ENCODE data around the gene NEGR1.
A peak's percentile ranks its signal among the peaks of the same experiment; 100 is the strongest.

The NEGR1 gene

GRCh38 chr1:72015006-72015405, 267.3 kb downstream of the NEGR1 start:
- DNase-seq: no peak

GRCh38 chr1:72013161-72013560, 269.2 kb downstream of the NEGR1 start:
- no peak for DNase-seq

- DNase-seq: no peak
These were observed 270.6 kb downstream of the NEGR1 start for GRCh38 chr1:72011721-72012120.

GRCh38 chr1:72010094-72010431, 272.3 kb downstream of the NEGR1 start:
- DNase-seq: no peak

GRCh38 chr1:72009173-72010093, 272.9 kb downstream of the NEGR1 start:
- peak; percentile 78 for DNase-seq

- DNase-seq: no peak
These were observed 275.0 kb downstream of the NEGR1 start for GRCh38 chr1:72007312-72007711.

- no peak for DNase-seq
These were observed 276.2 kb downstream of the NEGR1 start for GRCh38 chr1:72006092-72006491.

- no peak for DNase-seq
These were observed 279.2 kb downstream of the NEGR1 start for GRCh38 chr1:72003092-72003491.

- peak; percentile 18 for DNase-seq
These were observed 281.5 kb downstream of the NEGR1 start for GRCh38 chr1:72000809-72001208.

GRCh38 chr1:71994646-71995045, 287.7 kb downstream of the NEGR1 start:
- no peak for DNase-seq

- no peak for DNase-seq
These were observed 295.2 kb downstream of the NEGR1 start for GRCh38 chr1:71987181-71987580.

GRCh38 chr1:71986160-71986559, 296.2 kb downstream of the NEGR1 start:
- no peak for DNase-seq

- DNase-seq: no peak
These were observed 301.8 kb downstream of the NEGR1 start for GRCh38 chr1:71980556-71980955.

GRCh38 chr1:71979882-71980281, 302.5 kb downstream of the NEGR1 start:
- DNase-seq: no peak

GRCh38 chr1:71967670-71968069, 314.7 kb downstream of the NEGR1 start:
- DNase-seq: peak; percentile 32

GRCh38 chr1:71964188-71964587, 318.2 kb downstream of the NEGR1 start:
- DNase-seq: no peak

GRCh38 chr1:71956613-71957285, 325.6 kb downstream of the NEGR1 start:
- no peak for DNase-seq

- no peak for DNase-seq
These were observed 331.8 kb downstream of the NEGR1 start for GRCh38 chr1:71950579-71950978.

- peak; percentile 62 for DNase-seq
These were observed 332.7 kb downstream of the NEGR1 start for GRCh38 chr1:71949681-71950080.

- DNase-seq: no peak
These were observed 333.8 kb downstream of the NEGR1 start for GRCh38 chr1:71948561-71948960.

- no peak for DNase-seq
These were observed 338.3 kb downstream of the NEGR1 start for GRCh38 chr1:71944006-71944405.

GRCh38 chr1:71940261-71940660, 342.1 kb downstream of the NEGR1 start:
- no peak for DNase-seq

GRCh38 chr1:71930511-71930910, 351.8 kb downstream of the NEGR1 start:
- DNase-seq: no peak

- no peak for DNase-seq
These were observed 360.3 kb downstream of the NEGR1 start for GRCh38 chr1:71921935-71922559.
